ENCODE data around the gene APEH.

APEH gene

DNA sequence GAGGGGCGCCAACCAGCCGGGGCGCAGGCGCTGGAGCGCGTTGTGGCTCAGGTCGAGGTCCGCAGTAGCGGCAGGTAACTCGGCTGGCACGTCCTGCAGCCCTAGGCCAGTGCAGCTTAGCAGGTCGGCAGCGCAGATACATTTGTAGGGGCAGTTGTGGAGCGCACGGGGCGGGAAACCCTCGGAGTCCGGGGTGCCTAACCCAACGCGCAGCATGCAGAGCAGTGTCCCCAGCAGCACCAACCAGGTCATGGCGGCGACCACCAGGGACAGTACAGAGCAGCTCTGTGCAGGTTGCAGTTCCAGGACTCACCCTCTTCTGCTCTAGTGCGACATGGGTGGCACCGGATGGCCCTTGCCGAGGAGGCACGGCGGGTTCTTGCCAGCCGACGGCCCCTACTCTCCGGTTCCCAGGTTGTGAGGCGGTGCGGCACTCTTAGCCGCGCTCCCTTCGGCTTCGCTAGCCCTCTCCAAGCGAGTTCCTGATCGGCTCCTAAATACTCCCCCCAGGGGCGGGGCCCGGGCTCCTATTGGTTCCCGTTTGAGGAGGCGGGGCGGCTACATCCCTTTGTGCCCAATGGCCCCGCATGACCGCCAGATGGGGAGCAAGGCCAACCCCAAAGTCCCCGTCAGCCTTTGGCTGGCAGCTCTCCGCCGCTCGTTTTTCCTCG, 45.2 kb downstream of the APEH start, which contains the start of gene AMIGO3:
Gene AMIGO3 (minus strand): TSS at position 471 of the 671 bp plus-strand sequence. CDS start 219 bp downstream, at position 252.
- Histone ChIP-seq H3K36me3 (ENCODE audit: low read length) (no peaks in the 10 kb centered on the region), H3K9me2 (replicated peaks; ENCODE audit: insufficient read depth, low read length) (no peaks in the 10 kb centered on the region), H3K9ac (ENCODE audit: low read length) (peak within 1 kb of the TSS; percentile 46), H3K79me2 (ENCODE audit: insufficient read depth, low read length) (0 out of 2 replicates have a peak, but pooled peaks cover 3% of the 10 kb centered on the region), H3K4me3 (ENCODE audit: insufficient read depth, low read length, poor library complexity, severe bottlenecking) (peak within 1 kb of the TSS; percentile 40), H3K27ac (ENCODE audit: low read depth, low read length) (peak within 1 kb of the TSS; percentile 60), H2AFZ (ENCODE audit: low read depth, low read length, severe bottlenecking) (peak within 1 kb of the TSS; percentile 24), H3K27me3 (ENCODE audit: low read length) (no peaks in the 10 kb centered on the region), H3K9me3 (ENCODE audit: insufficient read depth, low read length) (no peaks in the 10 kb centered on the region), H3K4me2 (ENCODE audit: low read depth, low read length, poor library complexity, severe bottlenecking) (peak within 1 kb of the TSS; percentile 57), H3F3A (ENCODE audit: insufficient read depth) (peaks cover 9% of the 10 kb centered on the region; the same call in 1 of the 2 replicates), H4K20me1 (ENCODE audit: low read depth, low read length) (no peaks in the 10 kb centered on the region)
- no peak for TF ChIP-seq EZH2phosphoT487 (conservative IDR thresholded peaks at IDR 0.05; ENCODE audit: low read length)
- TF ChIP-seq, protein P1, sequence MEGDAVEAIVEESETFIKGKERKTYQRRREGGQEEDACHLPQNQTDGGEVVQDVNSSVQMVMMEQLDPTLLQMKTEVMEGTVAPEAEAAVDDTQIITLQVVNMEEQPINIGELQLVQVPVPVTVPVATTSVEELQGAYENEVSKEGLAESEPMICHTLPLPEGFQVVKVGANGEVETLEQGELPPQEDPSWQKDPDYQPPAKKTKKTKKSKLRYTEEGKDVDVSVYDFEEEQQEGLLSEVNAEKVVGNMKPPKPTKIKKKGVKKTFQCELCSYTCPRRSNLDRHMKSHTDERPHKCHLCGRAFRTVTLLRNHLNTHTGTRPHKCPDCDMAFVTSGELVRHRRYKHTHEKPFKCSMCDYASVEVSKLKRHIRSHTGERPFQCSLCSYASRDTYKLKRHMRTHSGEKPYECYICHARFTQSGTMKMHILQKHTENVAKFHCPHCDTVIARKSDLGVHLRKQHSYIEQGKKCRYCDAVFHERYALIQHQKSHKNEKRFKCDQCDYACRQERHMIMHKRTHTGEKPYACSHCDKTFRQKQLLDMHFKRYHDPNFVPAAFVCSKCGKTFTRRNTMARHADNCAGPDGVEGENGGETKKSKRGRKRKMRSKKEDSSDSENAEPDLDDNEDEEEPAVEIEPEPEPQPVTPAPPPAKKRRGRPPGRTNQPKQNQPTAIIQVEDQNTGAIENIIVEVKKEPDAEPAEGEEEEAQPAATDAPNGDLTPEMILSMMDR (IDR thresholded peaks at IDR 0.05; ENCODE audit: insufficient read depth, low read length, poor library complexity, severe bottlenecking): peak; percentile 19

GRCh38 chr3:49720855-49721595, 46.9 kb downstream of the APEH start:
- Histone ChIP-seq H3K79me2 (ENCODE audit: insufficient read depth, low read length) (0 out of 2 replicates have a peak, but pooled peaks cover 3% of the 10 kb centered on the region), H3K9ac (ENCODE audit: low read length) (no peak overlapping the region), H2AFZ (ENCODE audit: low read depth, low read length, severe bottlenecking) (no peak overlapping the region), H3K4me2 (ENCODE audit: low read depth, low read length, poor library complexity, severe bottlenecking) (no peak overlapping the region), H3K27me3 (ENCODE audit: low read length) (no peaks in the 10 kb centered on the region), H3K9me2 (replicated peaks; ENCODE audit: insufficient read depth, low read length) (no peaks in the 10 kb centered on the region), H3K4me3 (ENCODE audit: insufficient read depth, low read length, poor library complexity, severe bottlenecking) (no peak overlapping the region), H3F3A (ENCODE audit: insufficient read depth) (peaks cover 18% of the 10 kb centered on the region), H4K20me1 (ENCODE audit: low read depth, low read length) (no peaks in the 10 kb centered on the region), H3K36me3 (ENCODE audit: low read length) (no peaks in the 10 kb centered on the region), H3K9me3 (ENCODE audit: insufficient read depth, low read length) (no peaks in the 10 kb centered on the region), H3K27ac (ENCODE audit: low read depth, low read length) (no peak overlapping the region)
- TF ChIP-seq, protein P1 (IDR thresholded peaks at IDR 0.05; ENCODE audit: insufficient read depth, low read length, poor library complexity, severe bottlenecking): no peak
- no peak for TF ChIP-seq EZH2phosphoT487 (conservative IDR thresholded peaks at IDR 0.05; ENCODE audit: low read length)

DNA sequence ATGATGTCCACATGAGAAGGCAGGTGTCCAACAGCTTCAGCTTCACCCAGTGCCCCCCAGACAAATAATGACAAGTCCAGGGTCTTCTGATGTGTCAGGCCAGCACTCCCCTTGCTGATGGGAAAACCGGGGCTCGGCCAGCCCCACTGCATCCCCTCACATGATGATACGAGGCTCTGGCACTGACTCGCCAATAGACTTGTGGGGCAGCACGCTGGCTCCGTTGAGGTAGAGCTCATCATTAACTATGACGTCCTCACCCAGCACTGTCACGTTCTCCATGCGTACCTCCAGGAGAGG, 47.4 kb downstream of the APEH start:
- Histone ChIP-seq H3F3A (ENCODE audit: insufficient read depth) (peaks cover 18% of the 10 kb centered on the region), H3K4me3 (ENCODE audit: insufficient read depth, low read length, poor library complexity, severe bottlenecking) (no peak overlapping the region), H3K9me3 (ENCODE audit: insufficient read depth, low read length) (no peaks in the 10 kb centered on the region), H2AFZ (ENCODE audit: low read depth, low read length, severe bottlenecking) (no peak overlapping the region), H3K79me2 (ENCODE audit: insufficient read depth, low read length) (0 out of 2 replicates have a peak, but pooled peaks cover 3% of the 10 kb centered on the region), H3K27ac (ENCODE audit: low read depth, low read length) (no peak overlapping the region), H3K27me3 (ENCODE audit: low read length) (no peaks in the 10 kb centered on the region), H3K36me3 (ENCODE audit: low read length) (no peaks in the 10 kb centered on the region), H3K4me2 (ENCODE audit: low read depth, low read length, poor library complexity, severe bottlenecking) (no peak overlapping the region), H3K9me2 (replicated peaks; ENCODE audit: insufficient read depth, low read length) (no peaks in the 10 kb centered on the region), H3K9ac (ENCODE audit: low read length) (no peak overlapping the region), H4K20me1 (ENCODE audit: low read depth, low read length) (no peaks in the 10 kb centered on the region)
- no peak for TF ChIP-seq EZH2phosphoT487 (conservative IDR thresholded peaks at IDR 0.05; ENCODE audit: low read length)
- TF ChIP-seq, protein P1 (IDR thresholded peaks at IDR 0.05; ENCODE audit: insufficient read depth, low read length, poor library complexity, severe bottlenecking): no peak
